Keratinocyte (primary cell): ENCODE data around the gene RAB7B. TPM values are rescaled to one million over a fixed set of nuclear protein-coding genes. Genes with fewer than 3 reads are reported as not detected.

ENCODE experiments used
- DNase-seq: peaks from one replicate; pipeline ENCODE4 v3.0.0-alpha.2; 2011; ENCODE audit warnings: low read depth, missing footprints, low spot score
- FAIRE-seq: peaks from 2 replicates; lab custom pipeline; 2011; peaks lifted over from hg19 to GRCh38; lab: Jason Lieb, UNC
- H2AFZ ChIP-seq: 2 replicates; pipeline ENCODE4 v1.6.0; 2012; ENCODE audit warnings: low read length, control low read depth, inconsistent platforms; ENCODE audit not compliant: control insufficient read depth
- H3K27ac ChIP-seq: 2 replicates; pipeline ENCODE4 v1.5.1; 2011; ENCODE audit warnings: low read length; ENCODE audit not compliant: control insufficient read depth, insufficient read depth
- H3K27me3 ChIP-seq: 3 replicates; pipeline ENCODE4 v1.6.0; 2011; ENCODE audit warnings: low read length; ENCODE audit not compliant: control insufficient read depth, insufficient read depth; ENCODE audit errors: extremely low read depth
- H3K36me3 ChIP-seq, 2 experiments: 2 replicates in 1 of 2; 3 replicates in 1 of 2; pipeline ENCODE4 v1.5.1; 2011; ENCODE audit warnings: low read length in 2 of 2, mild to moderate bottlenecking in 1 of 2; ENCODE audit not compliant: control insufficient read depth in 2 of 2, insufficient read depth in 2 of 2; ENCODE audit errors: extremely low read depth in 1 of 2
- H3K4me1 ChIP-seq: 3 replicates; pipeline ENCODE4 v1.5.1; 2011; ENCODE audit warnings: low read length; ENCODE audit not compliant: control insufficient read depth, insufficient read depth; ENCODE audit errors: extremely low read depth
- H3K4me2 ChIP-seq: 3 replicates; pipeline ENCODE4 v1.6.0; 2011; ENCODE audit warnings: low read depth, low read length; ENCODE audit not compliant: control insufficient read depth, insufficient read depth; ENCODE audit errors: extremely low read depth
- H3K4me3 ChIP-seq, 3 experiments: fragments of 200-600 bp in 1 of 3; sonication (generic) in 1 of 3; 2 replicates in 2 of 3; 3 replicates in 1 of 3; pipeline ENCODE4 v1.5.1; 2011 to 2016; ENCODE audit warnings: low read length in 3 of 3, mild to moderate bottlenecking in 3 of 3, control low read depth in 2 of 3, inconsistent platforms in 1 of 3, low read depth in 1 of 3, mixed read lengths in 1 of 3, mixed run types in 1 of 3, moderate library complexity in 1 of 3; ENCODE audit not compliant: control insufficient read depth in 2 of 3, insufficient read depth in 2 of 3; ENCODE audit errors: extremely low read depth in 1 of 3
- H3K79me2 ChIP-seq: 2 replicates; pipeline ENCODE4 v1.6.0; 2012; ENCODE audit warnings: low read length; ENCODE audit not compliant: control insufficient read depth, insufficient read depth
- H3K9ac ChIP-seq: 3 replicates; pipeline ENCODE4 v1.6.0; 2011; ENCODE audit warnings: low read length; ENCODE audit not compliant: control insufficient read depth, insufficient read depth; ENCODE audit errors: extremely low read depth
- H3K9me1 ChIP-seq: 3 replicates; pipeline ENCODE4 v1.6.0; 2011; ENCODE audit warnings: low read length; ENCODE audit not compliant: control insufficient read depth, insufficient read depth; ENCODE audit errors: extremely low read depth
- H3K9me3 ChIP-seq: 2 replicates; pipeline ENCODE4 v1.5.1; 2012; ENCODE audit warnings: low read depth, low read length; ENCODE audit not compliant: control insufficient read depth
- H4K20me1 ChIP-seq: 3 replicates; pipeline ENCODE4 v1.6.0; 2011; ENCODE audit warnings: low read length; ENCODE audit not compliant: control insufficient read depth, insufficient read depth; ENCODE audit errors: extremely low read depth
- CTCF ChIP-seq, 3 experiments: IDR thresholded peaks in 1 of 3; conservative IDR thresholded peaks in 1 of 3; optimal IDR thresholded peaks in 1 of 3; 2 replicates in 2 of 3; 3 replicates in 1 of 3; pipeline versions ENCODE3 to v1.5.1; 2011; ENCODE audit warnings: low read length in 3 of 3, mild to moderate bottlenecking in 3 of 3, moderate library complexity in 2 of 3, control low read depth in 1 of 3, inconsistent platforms in 1 of 3; ENCODE audit not compliant: insufficient read depth in 2 of 3; ENCODE audit errors: extremely low read depth in 1 of 3
- EZH2 ChIP-seq: IDR thresholded peaks from one replicate; pipeline ENCODE4 v1.6.1; 2012; ENCODE audit warnings: inconsistent platforms, mild to moderate bottlenecking, low read length, moderate library complexity
- dilution Hi-C: fragments of 300-500 bp; cut with MboI; formaldehyde crosslinking; loops from one replicate; pipeline ENCODE4 v1.7.0; 2020; ENCODE audit warnings: low sequenced_read_pairs; ENCODE audit not compliant: extremely low pct_ligation_motif_present
- polyA plus RNA-seq, 5 experiments: library from polyadenylated mRNA; depleted of rRNA in 3 of 5; stranded (reverse) in 3 of 5; stranded (forward) in 1 of 5; unstranded in 1 of 5; fragments of >200 nt; gene quantifications; 1 replicate in 1 of 5; 2 replicates in 3 of 5; 3 replicates in 1 of 5; pipeline versions ENCODE4 v1.2.1 to v1.2.3, GENCODE V29; 2011 to 2012; ENCODE audit warnings: missing spikeins in 2 of 5, low read depth in 1 of 5, low replicate concordance in 1 of 5

RAB7B gene
- polyA plus RNA-seq, 1 donor (not counting 4 experiments of a cell fraction or from before 2014, with no cell fraction given) = 47.8 TPM

- TF ChIP-seq CTCF (optimal IDR thresholded peaks at IDR 0.05 in 1 of 3, IDR thresholded peaks at IDR 0.05 in 1 of 3, conservative IDR thresholded peaks at IDR 0.05 in 1 of 3; ENCODE audit: extremely low read depth in 1 of 3, insufficient read depth in 2 of 3, low read length in 3 of 3) (peak in 1 of 3 experiments; percentile 40), EZH2 (no peak)
- Histone ChIP-seq H3K27me3 (no peaks in the 10 kb centered on the region), H4K20me1 (no peaks in the 10 kb centered on the region), H3K79me2 (peaks cover 18% of the 10 kb centered on the region), H3K4me3 (peak overlapping the region; percentile 49 to 72 (median 66)), H3K9me3 (no peaks in the 10 kb centered on the region), H3K9me1 (no peaks in the 10 kb centered on the region), H3K36me3 (no peaks in the 10 kb centered on the region), H3K27ac (peak overlapping the region; percentile 94), H3K4me2 (peak overlapping the region; percentile 94), H3K9ac (peak overlapping the region; percentile 86), H2AFZ (peak overlapping the region; percentile 27), H3K4me1 (peaks cover 56% of the 10 kb centered on the region)
- dilution Hi-C loops = no loop called here
- DNase-seq = peak; percentile 79
- no peak for FAIRE-seq
Measured at GRCh38 chr1:206001476-206001888, 1.7 kb downstream of the RAB7B start.

- Histone ChIP-seq H3K4me2 (peak overlapping the region; percentile 31), H2AFZ (no peak overlapping the region), H3K9me1 (no peaks in the 10 kb centered on the region), H3K27me3 (no peaks in the 10 kb centered on the region), H4K20me1 (no peaks in the 10 kb centered on the region), H3K79me2 (peaks cover 18% of the 10 kb centered on the region), H3K27ac (peak overlapping the region; percentile 52), H3K36me3 (peaks cover 2 to 4% of the 10 kb centered on the region in 2 experiments), H3K4me1 (peaks cover 54% of the 10 kb centered on the region), H3K4me3 (peak overlapping the region; percentile 2 to 17 (median 2)), H3K9me3 (no peaks in the 10 kb centered on the region), H3K9ac (peak overlapping the region; percentile 24)
- dilution Hi-C loops = no loop called here
- TF ChIP-seq CTCF (optimal IDR thresholded peaks at IDR 0.05 in 1 of 3, IDR thresholded peaks at IDR 0.05 in 1 of 3, conservative IDR thresholded peaks at IDR 0.05 in 1 of 3; ENCODE audit: extremely low read depth in 1 of 3, insufficient read depth in 2 of 3, low read length in 3 of 3) = no peak
- no peak for TF ChIP-seq EZH2
- FAIRE-seq = no peak
- DNase-seq = no peak
Measured at GRCh38 chr1:206000641-206001339, 2.4 kb downstream of the RAB7B start.
